CD14-positive monocyte (primary cell): ENCODE measurements around the gene GRM4. TPM values are rescaled to one million over a fixed set of nuclear protein-coding genes. Genes with fewer than 3 reads are reported as not detected.

Experiments
- DNase-seq, 3 donors: peaks; one replicate each; pipeline ENCODE4 v3.0.0-alpha.2; 2011 to 2022
- H2AFZ ChIP-seq: 2 replicates; pipeline ENCODE4 v1.6.0; 2012; ENCODE audit warnings: mild to moderate bottlenecking, low read depth, low read length, inconsistent platforms; ENCODE audit not compliant: insufficient read depth, poor library complexity, severe bottlenecking
- H3K27ac ChIP-seq, 2 donors: 1 replicate in 1 of 2; 2 replicates in 1 of 2; pipeline ENCODE4 v1.5.1; 2012 to 2013; ENCODE audit warnings: low read length in 2 of 2, control low read depth in 1 of 2, inconsistent platforms in 1 of 2, low read depth in 1 of 2, mild to moderate bottlenecking in 1 of 2
- H3K27me3 ChIP-seq, 2 donors: one replicate each; pipeline versions ENCODE4 v1.6.0 to v1.6.1; 2011 to 2013; ENCODE audit warnings: low read length in 2 of 2; ENCODE audit not compliant: control insufficient read depth in 2 of 2, insufficient read depth in 2 of 2
- H3K36me3 ChIP-seq, 2 donors: replicated peaks in 1 of 2; 1 replicate in 1 of 2; 2 replicates in 1 of 2; pipeline versions ENCODE4 v1.5.1 to v1.6.1; 2012 to 2013; ENCODE audit warnings: low read length in 2 of 2, control low read depth in 1 of 2, inconsistent platforms in 1 of 2, mild to moderate bottlenecking in 1 of 2; ENCODE audit not compliant: insufficient read depth in 2 of 2, control insufficient read depth in 1 of 2
- H3K4me1 ChIP-seq, 2 donors: 1 replicate in 1 of 2; 2 replicates in 1 of 2; pipeline versions ENCODE4 v1.5.1 to v1.6.1; 2012 to 2013; ENCODE audit warnings: low read length in 2 of 2, control low read depth in 1 of 2, inconsistent platforms in 1 of 2, mild to moderate bottlenecking in 1 of 2, moderate library complexity in 1 of 2; ENCODE audit not compliant: insufficient read depth in 2 of 2, control insufficient read depth in 1 of 2
- H3K4me2 ChIP-seq: replicated peaks from 2 replicates; pipeline ENCODE3; 2012; ENCODE audit warnings: low read length, moderate library complexity, mild to moderate bottlenecking; ENCODE audit not compliant: poor library complexity, severe bottlenecking; ENCODE audit errors: extremely low read depth
- H3K4me3 ChIP-seq, 3 experiments: fragments of 200-600 bp in 1 of 3; sonication (generic) in 1 of 3; replicated peaks in 1 of 3; 1 replicate in 2 of 3; 2 replicates in 1 of 3; pipeline ENCODE4 v1.5.1; 2011 to 2013; ENCODE audit warnings: low read length in 3 of 3, mild to moderate bottlenecking in 3 of 3, control low read depth in 2 of 3, low read depth in 2 of 3, inconsistent platforms in 1 of 3, moderate library complexity in 1 of 3
- H3K79me2 ChIP-seq: 2 replicates; pipeline ENCODE4 v1.6.0; 2012; ENCODE audit warnings: mild to moderate bottlenecking, control low read depth, inconsistent platforms, low read length, moderate library complexity; ENCODE audit not compliant: insufficient read depth
- H3K9ac ChIP-seq: 2 replicates; pipeline ENCODE4 v1.6.0; 2017; ENCODE audit warnings: low read length, mild to moderate bottlenecking; ENCODE audit not compliant: insufficient read depth, poor library complexity, severe bottlenecking
- H3K9me3 ChIP-seq, 2 donors: replicated peaks in 1 of 2; 1 replicate in 1 of 2; 2 replicates in 1 of 2; pipeline versions ENCODE4 v1.5.1 to v1.6.1; 2012 to 2013; ENCODE audit warnings: low read length in 2 of 2, control low read depth in 1 of 2; ENCODE audit not compliant: control insufficient read depth in 1 of 2, insufficient read depth in 1 of 2
- H4K20me1 ChIP-seq: 2 replicates; pipeline ENCODE4 v1.6.0; 2012; ENCODE audit warnings: mild to moderate bottlenecking, low read length, control low read depth, moderate library complexity; ENCODE audit not compliant: insufficient read depth
- H3K27ac Mint-ChIP-seq, 7 donors: one replicate each; pipeline ENCODE4 v1.8.0; 2020; ENCODE audit warnings: mild to moderate bottlenecking in 7 of 7, mixed read lengths in 7 of 7, moderate library complexity in 6 of 7, inconsistent platforms in 2 of 7
- H3K27me3 Mint-ChIP-seq, 3 donors: one replicate each; pipeline ENCODE4 v1.8.0; 2021 to 2022; ENCODE audit warnings: low read depth in 3 of 3, mild to moderate bottlenecking in 3 of 3, mixed read lengths in 3 of 3, moderate library complexity in 3 of 3, inconsistent platforms in 1 of 3
- H3K36me3 Mint-ChIP-seq, 2 donors: one replicate each; pipeline ENCODE4 v1.8.0; 2020; ENCODE audit warnings: mixed read lengths in 2 of 2, inconsistent platforms in 1 of 2, mild to moderate bottlenecking in 1 of 2
- H3K4me1 Mint-ChIP-seq: one replicate; pipeline ENCODE4 v1.8.0; 2020; ENCODE audit warnings: mild to moderate bottlenecking, mixed read lengths
- H3K4me3 Mint-ChIP-seq, 2 donors: one replicate each; pipeline ENCODE4 v1.8.0; 2020; ENCODE audit warnings: mild to moderate bottlenecking in 2 of 2, mixed read lengths in 2 of 2, moderate library complexity in 1 of 2
- H3K9me3 Mint-ChIP-seq, 7 donors: one replicate each; pipeline ENCODE4 v1.8.0; 2020 to 2022; ENCODE audit warnings: mixed read lengths in 7 of 7, mild to moderate bottlenecking in 6 of 7, moderate library complexity in 6 of 7, inconsistent platforms in 2 of 7
- CTCF ChIP-seq: fragments of 200-600 bp; IDR thresholded peaks from one replicate; pipeline ENCODE4 v1.8.0; 2022; ENCODE audit warnings: antibody characterized with exemption, mild to moderate bottlenecking
- WGBS: methylation state at CpG from one replicate; pipeline ENCODE4 v1.1.5; 2013; ENCODE audit warnings: missing lambda C conversion rate; ENCODE audit not compliant: insufficient coverage; 5-methylcytosine and 5-hydroxymethylcytosine counted together
- intact Hi-C, 2 donors: fragments of 100-400 bp; cut with micrococcal nuclease; formaldehyde crosslinking; loops; one replicate each; pipeline versions ENCODE4 v1.15.0 to v1.15.1; 2023
- polyA plus RNA-seq, 3 donors: library from polyadenylated mRNA; depleted of rRNA in 1 of 3; unstranded in 2 of 3; stranded (reverse) in 1 of 3; fragments of 300-500 nt in 2 of 3; fragments of >200 nt in 1 of 3; fragmentation: Illumina TruSeq in 2 of 3; gene quantifications; 1 replicate in 2 of 3; 2 replicates in 1 of 3; pipeline ENCODE4 v1.2.3, GENCODE V29; 2012 to 2021

The GRM4 gene
- polyA plus RNA-seq, 3 donors, result not detected

GRCh38 chr6:34041385-34041784, 104.5 kb downstream of the GRM4 start:
- no peak overlapping the region for H3K4me3 ChIP-seq
- H3K4me2 ChIP-seq, result no peak overlapping the region
- Mint-ChIP-seq H3K36me3 (no peaks in the 10 kb centered on the region), H3K4me1 (no peaks in the 10 kb centered on the region), H3K9me3 (peaks cover 0 to 8% (median 0%) of the 10 kb centered on the region in 7 donors), H3K4me3 (no peak overlapping the region), H3K27ac (no peak overlapping the region), H3K27me3 (peaks cover 5 to 10% (median 9%) of the 10 kb centered on the region in 3 donors)
- H4K20me1 ChIP-seq, result no peaks in the 10 kb centered on the region
- no peak for TF ChIP-seq CTCF
- WGBS, result 90% methylated on average over 5 of the region's 6 CpGs
- intact Hi-C loops, result no loop called here
- no peak overlapping the region for H2AFZ ChIP-seq
- H3K9me3 ChIP-seq, result no peaks in the 10 kb centered on the region
- H3K27me3 ChIP-seq, result peaks cover 0 to under 1% of the 10 kb centered on the region in 2 donors
- DNase-seq, result no peak
- no peaks in the 10 kb centered on the region for H3K4me1 ChIP-seq
- H3K79me2 ChIP-seq, result no peaks in the 10 kb centered on the region
- H3K9ac ChIP-seq, result no peak overlapping the region
- H3K27ac ChIP-seq, result no peak overlapping the region
- no peaks in the 10 kb centered on the region for H3K36me3 ChIP-seq

GRCh38 chr6:34039943-34040342, 105.9 kb downstream of the GRM4 start:
- no peak overlapping the region for H3K27ac Mint-ChIP-seq
- TF ChIP-seq CTCF, result no peak

More at GRCh38 chr6:34039943-34040342, 105.9 kb downstream of the GRM4 start:
- H3K27me3 Mint-ChIP-seq, result peaks cover 5 to 9% (median 8%) of the 10 kb centered on the region in 3 donors
- H3K4me1 Mint-ChIP-seq, result no peaks in the 10 kb centered on the region
- Histone ChIP-seq H3K9ac (no peak overlapping the region), H3K4me3 (no peak overlapping the region), H3K27ac (no peak overlapping the region), H3K36me3 (no peaks in the 10 kb centered on the region), H3K27me3 (peaks cover 0 to 2% of the 10 kb centered on the region in 2 donors), H3K79me2 (no peaks in the 10 kb centered on the region), H3K4me2 (no peak overlapping the region), H3K9me3 (no peaks in the 10 kb centered on the region), H2AFZ (no peak overlapping the region), H4K20me1 (no peaks in the 10 kb centered on the region), H3K4me1 (no peaks in the 10 kb centered on the region)
- DNase-seq, result no peak
- peaks cover 0 to 8% (median 0%) of the 10 kb centered on the region in 7 donors for H3K9me3 Mint-ChIP-seq
- H3K36me3 Mint-ChIP-seq, result no peaks in the 10 kb centered on the region
- H3K4me3 Mint-ChIP-seq, result no peak overlapping the region
- 92% methylated on average over 7 of the region's 11 CpGs for WGBS
- intact Hi-C loops, result no loop called here
